Thyroid gland (tissue), 4 donors: ENCODE measurements around the gene LTBP3. TPM values are rescaled to one million over a fixed set of nuclear protein-coding genes. Genes with fewer than 3 reads are reported as not detected.

Experiments
- DNase-seq, 2 donors: peaks; one replicate each; pipeline ENCODE4 v3.0.0-alpha.2; 2019
- H3K27ac ChIP-seq, 3 donors: fragments of 200-600 bp; sonication (generic); 1 replicate in 2 of 3; 2 replicates in 1 of 3; pipeline ENCODE4 v1.5.1; 2016 to 2019; ENCODE audit warnings: mild to moderate bottlenecking in 1 of 3, moderate library complexity in 1 of 3
- H3K27me3 ChIP-seq: fragments of 200-600 bp; sonication (generic); one replicate; pipeline ENCODE4 v1.5.1; 2019
- H3K36me3 ChIP-seq, 2 donors: fragments of 200-600 bp; sonication (generic); one replicate each; pipeline ENCODE4 v1.5.1; 2016 to 2019
- H3K4me1 ChIP-seq, 2 donors: fragments of 200-600 bp; sonication (generic); one replicate each; pipeline ENCODE4 v1.5.1; 2017 to 2019
- H3K4me3 ChIP-seq, 3 donors: fragments of 200-600 bp; sonication (generic); replicated peaks in 1 of 3; 1 replicate in 2 of 3; 2 replicates in 1 of 3; pipeline ENCODE4 v1.5.1; 2016; ENCODE audit warnings: mild to moderate bottlenecking in 1 of 3
- H3K9me3 ChIP-seq: fragments of 200-600 bp; sonication (generic); one replicate; pipeline ENCODE4 v1.5.1; 2017
- POLR2A ChIP-seq, 2 donors: fragments of 450-650 bp; IDR thresholded peaks; one replicate each; pipeline ENCODE4 v1.6.1; 2017; ENCODE audit warnings: antibody characterized with exemption in 2 of 2, mild to moderate bottlenecking in 2 of 2, moderate library complexity in 1 of 2
- WGBS, 2 donors: methylation state at CpG; one replicate each; pipeline ENCODE4 v1.1.5; 2017; 5-methylcytosine and 5-hydroxymethylcytosine counted together
- intact Hi-C: fragments of 100-400 bp; cut with DNase I; formaldehyde crosslinking; loops from one replicate; pipeline ENCODE4 v1.15.1; 2023
- total RNA-seq, 4 donors: library from RNA; depleted of rRNA; stranded (reverse); fragments of >200 nt; gene quantifications; one replicate each; pipeline ENCODE4 v1.2.3, GENCODE V29; 2016
- TF ChIP-seq, protein P1 (sequence below), 6 experiments: fragments of 200-600 bp in 3 of 6; fragments of 450-650 bp in 3 of 6; sonication (generic) in 3 of 6; IDR thresholded peaks; one replicate each; pipeline ENCODE4 v1.5.1; 2016 to 2019; ENCODE audit warnings: antibody characterized with exemption in 6 of 6, mild to moderate bottlenecking in 2 of 6, inconsistent platforms in 1 of 6, moderate library complexity in 1 of 6

LTBP3 gene
- total RNA-seq, 4 donors from 2014 or later, result 195 to 277 (median 222) TPM

GRCh38 chr11:65537620-65538231 lies 20.4 kb downstream of the LTBP3 start:
- Histone ChIP-seq H3K36me3 (peaks cover 18 to 37% of the 10 kb centered on the region in 2 donors), H3K9me3 (no peaks in the 10 kb centered on the region), H3K27me3 (no peaks in the 10 kb centered on the region), H3K4me1 (peaks cover 18 to 20% of the 10 kb centered on the region in 2 donors), H3K4me3 (no peak overlapping the region), H3K27ac (no peak overlapping the region)
- 87 to 96% methylated on average over 9 to 14 of the region's 18 CpGs for WGBS, 2 donors
- TF ChIP-seq, protein P1, sequence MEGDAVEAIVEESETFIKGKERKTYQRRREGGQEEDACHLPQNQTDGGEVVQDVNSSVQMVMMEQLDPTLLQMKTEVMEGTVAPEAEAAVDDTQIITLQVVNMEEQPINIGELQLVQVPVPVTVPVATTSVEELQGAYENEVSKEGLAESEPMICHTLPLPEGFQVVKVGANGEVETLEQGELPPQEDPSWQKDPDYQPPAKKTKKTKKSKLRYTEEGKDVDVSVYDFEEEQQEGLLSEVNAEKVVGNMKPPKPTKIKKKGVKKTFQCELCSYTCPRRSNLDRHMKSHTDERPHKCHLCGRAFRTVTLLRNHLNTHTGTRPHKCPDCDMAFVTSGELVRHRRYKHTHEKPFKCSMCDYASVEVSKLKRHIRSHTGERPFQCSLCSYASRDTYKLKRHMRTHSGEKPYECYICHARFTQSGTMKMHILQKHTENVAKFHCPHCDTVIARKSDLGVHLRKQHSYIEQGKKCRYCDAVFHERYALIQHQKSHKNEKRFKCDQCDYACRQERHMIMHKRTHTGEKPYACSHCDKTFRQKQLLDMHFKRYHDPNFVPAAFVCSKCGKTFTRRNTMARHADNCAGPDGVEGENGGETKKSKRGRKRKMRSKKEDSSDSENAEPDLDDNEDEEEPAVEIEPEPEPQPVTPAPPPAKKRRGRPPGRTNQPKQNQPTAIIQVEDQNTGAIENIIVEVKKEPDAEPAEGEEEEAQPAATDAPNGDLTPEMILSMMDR (IDR thresholded peaks at IDR 0.05), result no peak
- TF ChIP-seq POLR2A (IDR thresholded peaks at IDR 0.05), result no peak
- intact Hi-C loops, result no loop called here
- DNase-seq, result no peak

DNA sequence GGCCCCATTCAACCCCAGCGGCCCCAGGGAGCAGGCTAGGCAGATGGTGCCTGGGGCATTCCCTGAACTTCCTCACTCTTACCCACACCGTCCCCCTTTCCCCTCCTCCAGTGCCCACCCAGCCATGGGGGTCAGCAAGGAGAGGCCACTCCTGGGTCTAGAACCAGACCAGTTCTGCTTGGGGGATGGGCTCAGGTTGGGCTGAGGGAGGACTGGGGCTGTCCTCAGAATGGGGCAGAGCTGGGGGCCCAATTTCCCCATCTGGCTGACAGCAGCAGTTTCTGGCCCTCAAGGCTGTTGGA lies 20.9 kb downstream of the LTBP3 start:
- Histone ChIP-seq H3K27ac (no peak overlapping the region), H3K4me3 (no peak overlapping the region), H3K9me3 (no peaks in the 10 kb centered on the region), H3K27me3 (no peaks in the 10 kb centered on the region), H3K4me1 (peaks cover 18 to 20% of the 10 kb centered on the region in 2 donors), H3K36me3 (peaks cover 23 to 42% of the 10 kb centered on the region in 2 donors)
- 95 to 100% methylated on average over 2 of the region's 2 CpGs for WGBS, 2 donors
- TF ChIP-seq, protein P1 (IDR thresholded peaks at IDR 0.05), result no peak
- TF ChIP-seq POLR2A (IDR thresholded peaks at IDR 0.05), result no peak
- intact Hi-C loops, result no loop called here
- no peak for DNase-seq

DNA sequence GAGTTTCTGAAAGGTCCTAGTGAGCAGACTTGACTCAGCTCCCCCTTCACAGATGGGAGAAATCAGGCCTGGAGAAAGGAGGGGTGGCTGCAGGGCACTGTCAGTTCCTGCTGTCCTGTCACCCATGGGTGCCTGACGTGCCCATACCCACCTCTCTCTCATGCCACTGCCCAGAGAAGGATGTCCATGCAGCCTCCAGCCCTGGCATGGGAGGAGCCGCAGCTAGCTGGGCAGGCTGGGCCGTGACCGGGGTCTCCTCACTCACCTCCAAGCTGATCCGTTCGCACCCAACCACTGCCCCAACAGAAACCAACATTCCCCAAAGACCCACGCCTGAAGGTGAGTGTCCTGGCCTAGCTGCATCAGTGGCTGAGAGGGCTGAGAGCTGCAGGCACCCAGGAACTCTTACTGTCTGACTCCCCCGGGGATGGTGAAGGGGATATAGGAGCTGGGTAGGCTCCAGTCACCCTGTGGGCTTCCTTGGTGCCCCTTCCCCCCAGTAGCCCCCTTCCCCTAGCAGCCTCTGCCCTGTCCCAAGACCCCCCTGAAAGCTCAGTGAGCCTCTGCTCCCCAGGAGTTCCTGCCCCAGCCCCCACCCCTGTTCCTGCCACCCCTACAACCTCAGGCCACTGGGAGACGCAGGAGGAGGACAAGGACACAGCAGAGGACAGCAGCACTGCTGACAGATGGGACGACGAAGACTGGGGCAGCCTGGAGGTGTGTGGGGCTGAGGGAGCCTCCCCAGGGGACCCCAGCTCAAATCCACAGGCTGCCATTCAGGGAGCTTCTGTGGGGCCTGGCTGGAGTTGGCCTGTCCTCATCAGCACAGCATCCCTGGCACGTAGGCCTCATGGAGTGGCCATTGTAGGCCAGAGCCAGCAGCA lies 21.5 kb downstream of the LTBP3 start:
- no peaks in the 10 kb centered on the region for H3K27me3 ChIP-seq
- no peak overlapping the region for H3K4me3 ChIP-seq
- WGBS, 2 donors, result 92 to 96% methylated on average over 7 to 9 of the region's 12 CpGs
- no peaks in the 10 kb centered on the region for H3K9me3 ChIP-seq
- no peak overlapping the region for H3K27ac ChIP-seq
- intact Hi-C loops, result no loop called here
- peaks cover 15% of the 10 kb centered on the region in 2 donors for H3K4me1 ChIP-seq
- no peak for TF ChIP-seq POLR2A (IDR thresholded peaks at IDR 0.05)
- TF ChIP-seq, protein P1 (IDR thresholded peaks at IDR 0.05), result no peak
- no peak for DNase-seq
- peaks cover 29 to 46% of the 10 kb centered on the region in 2 donors for H3K36me3 ChIP-seq

DNA sequence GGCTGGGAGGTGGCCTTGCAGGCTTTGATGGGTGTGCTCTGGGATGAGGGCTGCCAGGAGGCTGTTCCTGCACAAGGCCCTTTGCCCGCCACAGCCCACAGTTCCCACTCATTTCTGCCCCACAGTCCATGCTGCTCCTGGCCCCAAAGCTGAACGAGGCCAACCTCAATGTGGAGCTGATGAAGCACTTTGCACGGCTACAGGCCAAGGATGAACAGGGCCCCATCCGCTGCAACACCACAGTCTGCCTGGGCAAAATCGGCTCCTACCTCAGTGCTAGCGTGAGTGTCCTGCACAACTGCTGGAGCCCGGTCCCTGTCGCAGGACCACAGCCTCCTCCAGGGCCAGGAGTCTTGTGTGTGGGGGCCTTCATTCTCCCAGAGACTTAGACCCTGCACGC lies 23.1 kb downstream of the LTBP3 start:
- no peak overlapping the region for H3K27ac ChIP-seq
- H3K4me3 ChIP-seq, result no peak overlapping the region
- TF ChIP-seq, protein P1 (IDR thresholded peaks at IDR 0.05), result no peak
- TF ChIP-seq POLR2A (IDR thresholded peaks at IDR 0.05), result no peak
- intact Hi-C loops, result no loop called here
- H3K36me3 ChIP-seq, result peaks cover 44 to 61% of the 10 kb centered on the region in 2 donors
- DNase-seq, result no peak
- H3K27me3 ChIP-seq, result no peaks in the 10 kb centered on the region
- peaks cover 7% of the 10 kb centered on the region in 2 donors for H3K4me1 ChIP-seq
- no peaks in the 10 kb centered on the region for H3K9me3 ChIP-seq
- 89 to 96% methylated on average over 4 to 9 of the region's 9 CpGs for WGBS, 2 donors
